Bronchial epithelial cell (primary cell): ENCODE results near the gene FER1L5. TPM values are rescaled to one million over a fixed set of nuclear protein-coding genes. Genes with fewer than 3 reads are reported as not detected.

ENCODE experiments used
- DNase-seq: peaks from one replicate; pipeline ENCODE4 v3.0.0-alpha.2; 2010; ENCODE audit warnings: low read depth
- FAIRE-seq: peaks from 2 replicates; lab custom pipeline; 2011; peaks lifted over from hg19 to GRCh38; lab: Jason Lieb, UNC
- H3K27me3 ChIP-seq: 2 replicates; pipeline ENCODE4 v1.5.1; 2011; ENCODE audit warnings: low read length; ENCODE audit not compliant: control insufficient read depth, insufficient read depth
- H3K36me3 ChIP-seq: 2 replicates; pipeline ENCODE4 v1.5.1; 2011; ENCODE audit warnings: low read length; ENCODE audit not compliant: control insufficient read depth, insufficient read depth
- H3K4me3 ChIP-seq: 2 replicates; pipeline ENCODE4 v1.5.1; 2011; ENCODE audit warnings: mild to moderate bottlenecking, low read depth, low read length, control low read depth
- total RNA-seq: library from RNA; depleted of rRNA; stranded (reverse); fragments of >200 nt; gene quantifications from 2 replicates; pipeline ENCODE4 v1.2.1, GENCODE V29; 2014
- TF ChIP-seq, protein P1 (sequence below): IDR thresholded peaks from 2 replicates; pipeline ENCODE4 v1.5.1; 2011; ENCODE audit warnings: mild to moderate bottlenecking, moderate library complexity, low read length, control low read depth, inconsistent platforms; ENCODE audit not compliant: insufficient read depth, severe bottlenecking

The FER1L5 gene
- total RNA-seq, 1 donor from 2014 or later: under 0.01 TPM

GRCh38 chr2:96637385-96638143 is 5.0 kb upstream of the FER1L5 start:
- TF ChIP-seq, protein P1, sequence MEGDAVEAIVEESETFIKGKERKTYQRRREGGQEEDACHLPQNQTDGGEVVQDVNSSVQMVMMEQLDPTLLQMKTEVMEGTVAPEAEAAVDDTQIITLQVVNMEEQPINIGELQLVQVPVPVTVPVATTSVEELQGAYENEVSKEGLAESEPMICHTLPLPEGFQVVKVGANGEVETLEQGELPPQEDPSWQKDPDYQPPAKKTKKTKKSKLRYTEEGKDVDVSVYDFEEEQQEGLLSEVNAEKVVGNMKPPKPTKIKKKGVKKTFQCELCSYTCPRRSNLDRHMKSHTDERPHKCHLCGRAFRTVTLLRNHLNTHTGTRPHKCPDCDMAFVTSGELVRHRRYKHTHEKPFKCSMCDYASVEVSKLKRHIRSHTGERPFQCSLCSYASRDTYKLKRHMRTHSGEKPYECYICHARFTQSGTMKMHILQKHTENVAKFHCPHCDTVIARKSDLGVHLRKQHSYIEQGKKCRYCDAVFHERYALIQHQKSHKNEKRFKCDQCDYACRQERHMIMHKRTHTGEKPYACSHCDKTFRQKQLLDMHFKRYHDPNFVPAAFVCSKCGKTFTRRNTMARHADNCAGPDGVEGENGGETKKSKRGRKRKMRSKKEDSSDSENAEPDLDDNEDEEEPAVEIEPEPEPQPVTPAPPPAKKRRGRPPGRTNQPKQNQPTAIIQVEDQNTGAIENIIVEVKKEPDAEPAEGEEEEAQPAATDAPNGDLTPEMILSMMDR: no peak
- DNase-seq (peak; percentile 56), FAIRE-seq (no peak)
- Histone ChIP-seq H3K36me3 (peaks cover 2% of the 10 kb centered on the region), H3K27me3 (no peaks in the 10 kb centered on the region), H3K4me3 (peak overlapping the region; percentile 51)

DNA sequence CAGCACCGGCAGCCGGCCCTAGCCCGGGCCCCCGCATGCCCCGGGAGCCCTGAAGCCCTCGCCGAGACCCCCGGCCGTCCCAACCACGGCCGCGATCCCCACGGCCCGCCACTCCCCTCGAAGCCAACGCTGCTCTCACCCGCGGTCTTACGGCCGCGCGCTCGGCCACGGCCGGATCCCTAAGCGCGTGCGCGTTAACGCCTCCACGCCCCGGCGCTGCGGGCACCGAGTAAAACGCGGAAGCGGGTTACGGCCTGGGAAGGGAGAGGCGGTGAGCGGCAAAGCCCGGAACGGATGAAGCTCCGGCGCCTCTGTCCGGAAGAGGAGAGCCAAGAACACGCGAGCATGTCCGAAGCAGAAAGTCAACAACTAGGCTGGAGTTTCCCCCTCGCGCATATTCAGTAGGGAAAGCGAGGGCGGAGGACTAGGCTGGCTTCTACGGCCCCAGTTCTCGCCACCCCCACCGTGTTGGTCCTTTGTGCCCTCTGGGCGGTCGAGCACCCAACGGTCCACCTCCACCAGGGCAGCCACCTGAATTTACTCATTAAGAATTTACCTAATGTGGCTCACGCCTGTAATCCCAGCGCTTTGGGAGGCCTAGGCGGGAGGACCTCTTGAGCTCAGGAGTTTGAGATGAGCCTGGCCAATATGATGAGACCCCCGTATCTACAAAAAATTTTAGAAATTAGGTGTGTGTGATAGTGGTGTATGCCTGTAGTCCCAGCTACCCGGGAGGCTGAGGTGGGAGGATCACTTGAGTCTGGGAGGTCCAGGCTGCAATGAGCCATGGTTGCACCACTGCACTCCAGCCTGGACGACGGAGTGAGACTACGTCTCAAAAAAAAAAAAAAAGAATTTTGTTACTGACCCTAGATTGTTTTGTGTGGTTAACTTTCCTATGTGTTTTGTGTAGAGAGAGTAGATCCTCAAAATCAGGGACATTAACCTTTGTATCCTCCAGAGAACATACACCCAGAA is 4.1 kb upstream of the FER1L5 start, which contains the start of gene KANSL3:
KANSL3 (minus strand) TSS at position 169 of the 978 bp plus-strand sequence. CDS start 1,177 bp downstream, outside the sequence.
- peak within 1 kb of the TSS; percentile 51 for H3K4me3 ChIP-seq
- DNase-seq (peak; percentile 67), FAIRE-seq (no peak)
- TF ChIP-seq, protein P1: no peak
- peaks cover 2% of the 10 kb centered on the region for H3K36me3 ChIP-seq
- H3K27me3 ChIP-seq: no peaks in the 10 kb centered on the region

GRCh38 chr2:96647681-96648080 is 5.1 kb downstream of the FER1L5 start:
- Histone ChIP-seq H3K27me3 (no peaks in the 10 kb centered on the region), H3K4me3 (no peak overlapping the region), H3K36me3 (no peaks in the 10 kb centered on the region)
- FAIRE-seq (no peak), DNase-seq (no peak)
- TF ChIP-seq, protein P1: no peak

GRCh38 chr2:96648306-96648930 is 5.9 kb downstream of the FER1L5 start:
- TF ChIP-seq, protein P1: no peak
- H3K36me3 ChIP-seq: no peaks in the 10 kb centered on the region
- H3K27me3 ChIP-seq: no peaks in the 10 kb centered on the region
- FAIRE-seq (no peak), DNase-seq (no peak)
- no peak overlapping the region for H3K4me3 ChIP-seq

- FAIRE-seq (no peak), DNase-seq (no peak)
- TF ChIP-seq, protein P1: no peak
- no peak overlapping the region for H3K4me3 ChIP-seq
- H3K36me3 ChIP-seq: no peaks in the 10 kb centered on the region
- H3K27me3 ChIP-seq: no peaks in the 10 kb centered on the region
Measured at GRCh38 chr2:96649342-96649741, 6.8 kb downstream of the FER1L5 start.
